MCF 10A (cell line): Measurements from ENCODE around the gene MAP1A. TPM values are rescaled to one million over a fixed set of nuclear protein-coding genes. Genes with fewer than 3 reads are reported as not detected.

Experiments used
- BruUV-seq: library from RNA; stranded (reverse); fragments of 400-500 nt; replicated peaks from 2 replicates; lab custom pipeline; 2021; lab: Mats Ljungman, UMichigan
- CTCF ChIA-PET: fragments of 300-600 bp; sonication (Branson Sonifier 250); formaldehyde crosslinking; extraction: SDS; loops from one replicate; lab custom pipeline; 2021; ENCODE audit warnings: antibody characterized with exemption, inconsistent platforms; lab: Yijun Ruan, JAX
- POLR2A ChIA-PET: fragments of 300-600, 350-650 bp; sonication (Branson Sonifier 250); formaldehyde crosslinking; extraction: SDS; loops from one replicate; lab custom pipeline; 2020; ENCODE audit warnings: antibody characterized with exemption, inconsistent platforms; lab: Yijun Ruan, JAX
- DNase-seq: peaks from one replicate; pipeline ENCODE4 v3.0.0-alpha.2; 2018; ENCODE audit not compliant: unreplicated experiment
- H3K27ac Mint-ChIP-seq: one replicate; pipeline ENCODE4 v1.8.0; 2022; ENCODE audit warnings: mild to moderate bottlenecking, low read depth, mixed read lengths; ENCODE audit not compliant: unreplicated experiment
- H3K27me3 Mint-ChIP-seq: one replicate; pipeline ENCODE4 v1.8.0; 2022; ENCODE audit warnings: mixed read lengths; ENCODE audit not compliant: insufficient read depth, unreplicated experiment
- H3K36me3 Mint-ChIP-seq: one replicate; pipeline ENCODE4 v1.8.0; 2022; ENCODE audit warnings: mild to moderate bottlenecking, moderate library complexity, mixed read lengths; ENCODE audit not compliant: insufficient read depth, unreplicated experiment
- H3K4me1 Mint-ChIP-seq: one replicate; pipeline ENCODE4 v1.8.0; 2022; ENCODE audit warnings: mixed read lengths; ENCODE audit not compliant: insufficient read depth, unreplicated experiment
- H3K4me3 Mint-ChIP-seq: one replicate; pipeline ENCODE4 v1.8.0; 2022; ENCODE audit warnings: mild to moderate bottlenecking, moderate library complexity, mixed read lengths; ENCODE audit not compliant: unreplicated experiment
- H3K9me3 Mint-ChIP-seq: one replicate; pipeline ENCODE4 v1.8.0; 2022; ENCODE audit warnings: mixed read lengths; ENCODE audit not compliant: unreplicated experiment
- intact Hi-C: fragments of 100-400 bp; cut with micrococcal nuclease; formaldehyde crosslinking; loops from 2 replicates; pipeline ENCODE4 v1.14.1; 2022
- total RNA-seq: library from RNA; stranded (reverse); gene quantifications from 2 replicates; pipeline ENCODE4 v1.2.3, GENCODE V29; 2022
- TF ChIP-seq, protein P1 (sequence below): fragments of 200-600 bp; IDR thresholded peaks from one replicate; pipeline ENCODE4 v1.8.0; 2022; ENCODE audit warnings: antibody characterized with exemption, mild to moderate bottlenecking; ENCODE audit not compliant: unreplicated experiment

MAP1A gene
- total RNA-seq, 1 experiment from 2014 or later: 0.09 TPM

DNA sequence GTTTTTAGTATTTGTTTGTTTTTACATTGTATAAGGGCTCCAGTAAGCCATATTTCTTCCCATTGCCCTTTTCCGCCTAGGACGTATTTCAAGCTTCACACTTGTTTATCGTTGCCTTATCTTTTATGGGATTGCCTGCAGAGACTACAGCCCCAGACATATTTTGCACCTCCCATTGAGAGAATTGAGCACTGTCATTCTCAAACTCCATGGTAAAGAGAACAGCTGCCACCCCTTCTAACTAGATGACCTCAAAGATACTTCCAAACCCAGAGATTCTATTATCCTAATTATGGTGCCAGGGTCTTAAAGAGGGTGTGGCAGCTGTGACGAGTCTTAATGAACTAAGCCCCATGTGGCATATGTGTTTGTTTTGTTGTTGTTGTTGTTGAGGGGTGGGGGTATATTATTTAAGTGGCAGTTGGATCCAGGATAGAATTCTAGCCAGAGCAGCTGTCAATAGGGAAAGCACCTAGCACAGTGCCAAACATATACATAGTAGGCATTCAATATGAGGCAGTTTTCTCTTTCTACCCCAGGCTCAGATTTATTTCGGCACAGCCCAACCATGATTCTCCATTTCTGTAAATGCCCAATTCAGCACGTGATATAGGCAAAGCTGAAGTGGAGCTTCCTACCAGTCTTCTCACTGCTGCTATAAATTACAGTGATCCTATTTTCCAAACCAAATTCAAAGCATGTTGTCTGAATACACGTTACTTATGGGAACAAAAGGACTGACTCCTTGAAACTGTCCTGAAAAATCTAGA lies 23.5 kb upstream of the MAP1A start:
- no peak for DNase-seq
- ChIA-PET POLR2A (interaction anchor here (0.6 to 5.3 kb wide), 11 partner anchors 7 to 933 kb away, joined by 3 to 60 read pairs (median 3); no protein-coding TSS in a partner anchor), CTCF (interaction anchor here (0.5 kb wide), 1 partner anchor 91 kb away, joined by 3 read pairs; no protein-coding TSS in a partner anchor)
- no TSS peak for BruUV-seq
- H3K4me1 Mint-ChIP-seq: peaks cover 9% of the 10 kb centered on the region
- no peaks in the 10 kb centered on the region for H3K27me3 Mint-ChIP-seq
- H3K27ac Mint-ChIP-seq: peak overlapping the region; percentile 91
- no peaks in the 10 kb centered on the region for H3K9me3 Mint-ChIP-seq
- peaks cover 30% of the 10 kb centered on the region for H3K36me3 Mint-ChIP-seq
- intact Hi-C loops: no loop called here
- TF ChIP-seq, protein P1, sequence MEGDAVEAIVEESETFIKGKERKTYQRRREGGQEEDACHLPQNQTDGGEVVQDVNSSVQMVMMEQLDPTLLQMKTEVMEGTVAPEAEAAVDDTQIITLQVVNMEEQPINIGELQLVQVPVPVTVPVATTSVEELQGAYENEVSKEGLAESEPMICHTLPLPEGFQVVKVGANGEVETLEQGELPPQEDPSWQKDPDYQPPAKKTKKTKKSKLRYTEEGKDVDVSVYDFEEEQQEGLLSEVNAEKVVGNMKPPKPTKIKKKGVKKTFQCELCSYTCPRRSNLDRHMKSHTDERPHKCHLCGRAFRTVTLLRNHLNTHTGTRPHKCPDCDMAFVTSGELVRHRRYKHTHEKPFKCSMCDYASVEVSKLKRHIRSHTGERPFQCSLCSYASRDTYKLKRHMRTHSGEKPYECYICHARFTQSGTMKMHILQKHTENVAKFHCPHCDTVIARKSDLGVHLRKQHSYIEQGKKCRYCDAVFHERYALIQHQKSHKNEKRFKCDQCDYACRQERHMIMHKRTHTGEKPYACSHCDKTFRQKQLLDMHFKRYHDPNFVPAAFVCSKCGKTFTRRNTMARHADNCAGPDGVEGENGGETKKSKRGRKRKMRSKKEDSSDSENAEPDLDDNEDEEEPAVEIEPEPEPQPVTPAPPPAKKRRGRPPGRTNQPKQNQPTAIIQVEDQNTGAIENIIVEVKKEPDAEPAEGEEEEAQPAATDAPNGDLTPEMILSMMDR: no peak
- peak overlapping the region; percentile 82 for H3K4me3 Mint-ChIP-seq

DNA sequence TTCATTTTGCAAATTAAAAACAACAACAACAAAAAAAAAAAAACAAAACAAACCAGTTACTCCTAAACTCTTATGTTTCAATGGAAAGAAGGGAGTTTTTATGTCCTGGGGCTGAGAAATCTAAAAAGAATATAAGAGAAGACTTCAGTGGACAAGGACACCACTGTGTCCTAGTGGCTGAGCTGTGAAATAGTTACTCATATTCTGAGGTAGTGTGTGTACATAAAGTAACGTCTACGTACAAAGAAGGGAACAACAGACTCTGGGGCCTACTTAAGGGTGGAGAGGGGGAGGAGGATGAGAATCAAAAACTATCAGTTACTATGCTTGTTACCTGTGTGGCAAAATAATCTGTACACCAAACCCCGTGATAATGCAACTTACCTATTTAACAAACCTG lies 18.4 kb upstream of the MAP1A start:
- BruUV-seq: no TSS peak
- no peaks in the 10 kb centered on the region for H3K9me3 Mint-ChIP-seq
- no peaks in the 10 kb centered on the region for H3K4me1 Mint-ChIP-seq
- TF ChIP-seq, protein P1: no peak
- intact Hi-C loops: no loop called here
- H3K27me3 Mint-ChIP-seq: no peaks in the 10 kb centered on the region
- POLR2A ChIA-PET: interaction anchor here (0.7 kb wide), 1 partner anchor 12 kb away, joined by 3 read pairs; no protein-coding TSS in a partner anchor
- DNase-seq: no peak
- no peak overlapping the region for H3K27ac Mint-ChIP-seq
- H3K4me3 Mint-ChIP-seq: no peak overlapping the region
- H3K36me3 Mint-ChIP-seq: no peaks in the 10 kb centered on the region
- CTCF ChIA-PET: interaction anchor here (0.6 to 0.9 kb wide), 2 partner anchors 8 to 297 kb away, joined by 3 to 4 read pairs; no protein-coding TSS in a partner anchor

DNA sequence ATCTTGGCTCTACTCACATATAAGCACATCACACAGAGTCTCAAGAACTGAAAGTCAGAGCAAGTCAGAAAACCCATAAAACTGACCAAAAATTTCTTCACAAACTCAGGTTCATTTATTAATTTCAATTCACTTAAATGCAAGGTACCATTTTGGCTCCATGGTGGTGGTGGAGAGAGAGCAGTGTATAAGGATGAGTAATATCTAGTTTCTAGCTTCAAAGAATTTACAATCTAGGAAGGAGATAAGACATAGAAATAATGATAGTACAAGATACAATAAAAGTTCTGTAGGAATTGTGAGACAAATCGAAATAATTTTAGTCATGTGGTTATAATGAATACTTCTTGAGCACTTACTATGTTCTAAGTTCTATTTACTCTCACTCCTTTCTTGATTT lies 17.8 kb upstream of the MAP1A start:
- ChIA-PET POLR2A (interaction anchor here (3.0 kb wide), 1 partner anchor 11 kb away, joined by 20 read pairs; no protein-coding TSS in a partner anchor), CTCF (interaction anchor here (0.6 to 1.3 kb wide), 2 partner anchors 28 to 80 kb away, joined by 3 read pairs; no protein-coding TSS in a partner anchor)
- H3K4me1 Mint-ChIP-seq: no peaks in the 10 kb centered on the region
- intact Hi-C loops: no loop called here
- no peak overlapping the region for H3K27ac Mint-ChIP-seq
- H3K4me3 Mint-ChIP-seq: no peak overlapping the region
- no TSS peak for BruUV-seq
- no peaks in the 10 kb centered on the region for H3K9me3 Mint-ChIP-seq
- no peaks in the 10 kb centered on the region for H3K27me3 Mint-ChIP-seq
- DNase-seq: no peak
- TF ChIP-seq, protein P1: no peak
- no peaks in the 10 kb centered on the region for H3K36me3 Mint-ChIP-seq

DNA sequence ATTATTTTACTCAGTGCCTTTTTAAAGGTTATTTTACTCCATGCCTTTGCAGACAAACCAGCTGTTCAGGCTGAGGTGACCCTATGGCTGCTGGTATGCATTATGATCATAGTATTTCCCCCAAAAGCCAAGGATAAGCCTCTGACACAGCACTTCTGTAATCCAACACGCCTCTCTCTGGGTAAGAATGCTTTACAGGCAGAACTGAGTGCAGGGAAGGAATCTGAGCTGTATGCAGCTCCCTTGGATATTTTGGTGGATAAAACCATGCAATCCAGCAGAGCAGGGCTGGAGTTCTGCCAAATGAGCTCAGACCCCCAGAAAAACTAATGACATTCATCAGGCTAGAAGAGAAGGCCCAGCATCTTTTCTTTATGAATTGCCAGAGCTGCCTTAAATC lies 11.7 kb upstream of the MAP1A start:
- Mint-ChIP-seq H3K27ac (no peak overlapping the region), H3K4me1 (peaks cover 6% of the 10 kb centered on the region), H3K27me3 (no peaks in the 10 kb centered on the region), H3K4me3 (no peak overlapping the region), H3K9me3 (no peaks in the 10 kb centered on the region), H3K36me3 (no peaks in the 10 kb centered on the region)
- BruUV-seq: no TSS peak
- ChIA-PET CTCF (interaction anchor here (0.6 kb wide), 1 partner anchor 9 kb away, joined by 3 read pairs; no protein-coding TSS in a partner anchor), POLR2A (interaction anchor here (0.6 to 1.0 kb wide), 2 partner anchors 12 to 41 kb away, joined by 3 to 4 read pairs; no protein-coding TSS in a partner anchor)
- no peak for DNase-seq
- TF ChIP-seq, protein P1: no peak
- intact Hi-C loops: no loop called here
